Mesendoderm (in vitro differentiated cells): ENCODE data around the gene BET1L.

ENCODE experiments used
- DNase-seq: peaks from one replicate; pipeline ENCODE4 v3.0.0; 2013
- H2AK5ac ChIP-seq: 2 replicates; pipeline ENCODE4 v1.6.1; 2013; ENCODE audit warnings: low read length, inconsistent platforms
- H2BK120ac ChIP-seq: 2 replicates; pipeline ENCODE4 v1.6.1; 2013; ENCODE audit warnings: low read depth, mild to moderate bottlenecking, low read length, moderate library complexity, mixed read lengths
- H2BK15ac ChIP-seq: replicated peaks from 2 replicates; pipeline ENCODE4 v1.6.1; 2013; ENCODE audit warnings: low read depth, mild to moderate bottlenecking, moderate library complexity
- H2BK5ac ChIP-seq: 2 replicates; pipeline ENCODE4 v1.6.1; 2013; ENCODE audit warnings: low read length, inconsistent platforms
- H3K18ac ChIP-seq: 2 replicates; pipeline ENCODE4 v1.6.1; 2013; ENCODE audit warnings: mild to moderate bottlenecking, low read length, mixed read lengths
- H3K23ac ChIP-seq: one replicate; pipeline ENCODE4 v1.6.1; 2013; ENCODE audit warnings: low read length
- H3K27ac ChIP-seq: 2 replicates; pipeline ENCODE4 v1.5.1; 2013; ENCODE audit warnings: low read depth, mild to moderate bottlenecking, inconsistent platforms, low read length, moderate library complexity
- H3K27me3 ChIP-seq: 2 replicates; pipeline ENCODE4 v1.6.1; 2013; ENCODE audit warnings: low read length, control low read depth, mild to moderate bottlenecking, inconsistent platforms; ENCODE audit not compliant: insufficient read depth, poor library complexity
- H3K36me3 ChIP-seq: 2 replicates; pipeline ENCODE4 v1.6.1; 2013; ENCODE audit warnings: low read length, inconsistent platforms; ENCODE audit not compliant: control insufficient read depth, insufficient read depth
- H3K4ac ChIP-seq: one replicate; pipeline ENCODE4 v1.6.1; 2013; ENCODE audit warnings: low read depth, mild to moderate bottlenecking, low read length, moderate library complexity
- H3K4me1 ChIP-seq: 2 replicates; pipeline ENCODE4 v1.6.1; 2013; ENCODE audit warnings: low read depth, low read length, inconsistent platforms; ENCODE audit not compliant: control insufficient read depth
- H3K4me2 ChIP-seq: 2 replicates; pipeline ENCODE4 v1.6.1; 2013; ENCODE audit warnings: low read length
- H3K4me3 ChIP-seq: 2 replicates; pipeline ENCODE4 v1.5.1; 2013; ENCODE audit warnings: mild to moderate bottlenecking, low read length
- H3K56ac ChIP-seq: one replicate; pipeline ENCODE4 v1.6.1; 2013; ENCODE audit warnings: low read length
- H3K79me1 ChIP-seq: 2 replicates; pipeline ENCODE4 v1.6.1; 2013; ENCODE audit warnings: low read length, inconsistent platforms
- H3K79me2 ChIP-seq: 2 replicates; pipeline ENCODE4 v1.6.1; 2013; ENCODE audit warnings: mild to moderate bottlenecking, low read length; ENCODE audit not compliant: control insufficient read depth, insufficient read depth
- H3K9ac ChIP-seq: 2 replicates; pipeline ENCODE4 v1.6.1; 2013; ENCODE audit warnings: low read length, inconsistent platforms
- H4K5ac ChIP-seq: one replicate; pipeline ENCODE4 v1.6.1; 2013; ENCODE audit warnings: low read length
- H4K8ac ChIP-seq: one replicate; pipeline ENCODE4 v1.6.1; 2013; ENCODE audit warnings: low read depth, mild to moderate bottlenecking, control low read depth, low read length, moderate library complexity
- WGBS: extraction: QIAGEN DNeasy Blood & Tissue Kit; methylation state at CpG from one replicate; pipeline ENCODE4 v1.1.7; 2013; ENCODE audit warnings: low lambda C conversion rate, missing lambda C conversion rate; ENCODE audit not compliant: insufficient coverage; ENCODE audit errors: extremely low coverage; 5-methylcytosine and 5-hydroxymethylcytosine counted together

The BET1L gene

GRCh38 chr11:211295-211694, 4.1 kb upstream of the BET1L start:
- no peak for DNase-seq
- H2BK15ac ChIP-seq, result no peak overlapping the region
- H3K79me2 ChIP-seq, result peaks cover 29% of the 10 kb centered on the region
- H3K27me3 ChIP-seq, result no peaks in the 10 kb centered on the region
- H3K4me2 ChIP-seq, result no peak overlapping the region
- peaks cover 10% of the 10 kb centered on the region for H3K4me1 ChIP-seq
- H3K36me3 ChIP-seq, result peaks cover 25% of the 10 kb centered on the region
- H3K9ac ChIP-seq, result no peak overlapping the region
- no peak overlapping the region for H2BK120ac ChIP-seq
- H4K5ac ChIP-seq, result no peak overlapping the region
- H3K23ac ChIP-seq, result no peak overlapping the region
- H2BK5ac ChIP-seq, result no peak overlapping the region
- no peak overlapping the region for H3K56ac ChIP-seq
- H3K18ac ChIP-seq, result no peak overlapping the region
- no peak overlapping the region for H3K4me3 ChIP-seq
- no peak overlapping the region for H4K8ac ChIP-seq
- no peak overlapping the region for H3K27ac ChIP-seq
- no CpG with 5 or more reads among the region's 5 CpGs for WGBS
- H2AK5ac ChIP-seq, result no peak overlapping the region
- H3K4ac ChIP-seq, result no peak overlapping the region
- H3K79me1 ChIP-seq, result peaks cover 36% of the 10 kb centered on the region

GRCh38 chr11:210803-211180, 3.6 kb upstream of the BET1L start:
- Histone ChIP-seq H3K4me1 (peaks cover 12% of the 10 kb centered on the region), H3K36me3 (peaks cover 25% of the 10 kb centered on the region), H2BK15ac (no peak overlapping the region), H3K27me3 (no peaks in the 10 kb centered on the region), H4K8ac (no peak overlapping the region), H2AK5ac (no peak overlapping the region), H4K5ac (no peak overlapping the region), H3K4me3 (no peak overlapping the region), H3K18ac (no peak overlapping the region), H3K79me2 (peaks cover 34% of the 10 kb centered on the region), H3K27ac (peak overlapping the region; percentile 34), H3K23ac (no peak overlapping the region), H2BK120ac (no peak overlapping the region), H3K56ac (peak overlapping the region; percentile 31), H3K9ac (peak overlapping the region; percentile 1), H2BK5ac (no peak overlapping the region), H3K79me1 (peaks cover 41% of the 10 kb centered on the region), H3K4ac (no peak overlapping the region), H3K4me2 (no peak overlapping the region)
- no CpG with 5 or more reads among the region's 5 CpGs for whole genome bisulfite sequencing
- no peak for DNase-seq

- Histone ChIP-seq H3K4me2 (peak overlapping the region; percentile 26), H3K27me3 (no peaks in the 10 kb centered on the region), H3K9ac (peak overlapping the region; percentile 100), H2BK5ac (no peak overlapping the region), H3K18ac (no peak overlapping the region), H2BK120ac (no peak overlapping the region), H3K4me3 (no peak overlapping the region), H3K23ac (no peak overlapping the region), H3K56ac (peak overlapping the region; percentile 99), H3K79me2 (peaks cover 39% of the 10 kb centered on the region), H2BK15ac (no peak overlapping the region), H3K27ac (peak overlapping the region; percentile 46), H3K4ac (no peak overlapping the region), H3K4me1 (peaks cover 12% of the 10 kb centered on the region), H4K8ac (no peak overlapping the region), H3K36me3 (peaks cover 23% of the 10 kb centered on the region), H2AK5ac (no peak overlapping the region), H3K79me1 (peaks cover 46% of the 10 kb centered on the region), H4K5ac (no peak overlapping the region)
- DNase-seq, result peak; percentile 94
- no CpG with 5 or more reads among the region's 9 CpGs for WGBS
These were observed 3.1 kb upstream of the BET1L start for GRCh38 chr11:210122-210802.

GRCh38 chr11:209275-210121, 2.3 kb upstream of the BET1L start:
- Histone ChIP-seq H3K36me3 (peaks cover 21% of the 10 kb centered on the region), H3K4me2 (peak overlapping the region; percentile 97)

GRCh38 chr11:208917-209260, 1.7 kb upstream of the BET1L start:
- H3K27ac ChIP-seq, result peak overlapping the region; percentile 40
- H3K36me3 ChIP-seq, result peaks cover 18% of the 10 kb centered on the region
- H4K5ac ChIP-seq, result no peak overlapping the region

More at GRCh38 chr11:209275-210121, 2.3 kb upstream of the BET1L start:
- Histone ChIP-seq H3K79me2 (peaks cover 39% of the 10 kb centered on the region), H2BK15ac (no peak overlapping the region), H3K9ac (peak overlapping the region; percentile 100), H3K27me3 (no peaks in the 10 kb centered on the region), H3K4me1 (peaks cover 12% of the 10 kb centered on the region), H2BK5ac (no peak overlapping the region), H3K56ac (peak overlapping the region; percentile 99), H2AK5ac (peak overlapping the region; percentile 78), H3K18ac (no peak overlapping the region), H3K23ac (no peak overlapping the region), H4K5ac (no peak overlapping the region), H3K4me3 (peak overlapping the region; percentile 77), H3K4ac (peak overlapping the region; percentile 49), H2BK120ac (no peak overlapping the region), H4K8ac (no peak overlapping the region), H3K79me1 (peaks cover 51% of the 10 kb centered on the region), H3K27ac (peak overlapping the region; percentile 46)
- no CpG with 5 or more reads among the region's 29 CpGs for WGBS
- DNase-seq, result peak; percentile 29

More at GRCh38 chr11:208917-209260, 1.7 kb upstream of the BET1L start:
- Histone ChIP-seq H3K18ac (peak overlapping the region; percentile 31), H3K9ac (peak overlapping the region; percentile 100), H3K27me3 (no peaks in the 10 kb centered on the region), H3K4me1 (peaks cover 12% of the 10 kb centered on the region), H3K4ac (peak overlapping the region; percentile 49), H3K4me3 (peak overlapping the region; percentile 77), H4K8ac (no peak overlapping the region), H3K79me1 (peaks cover 54% of the 10 kb centered on the region), H3K56ac (peak overlapping the region; percentile 99), H2BK15ac (no peak overlapping the region), H3K23ac (no peak overlapping the region), H3K79me2 (peaks cover 39% of the 10 kb centered on the region), H3K4me2 (peak overlapping the region; percentile 97), H2BK5ac (no peak overlapping the region), H2BK120ac (peak overlapping the region; percentile 7), H2AK5ac (peak overlapping the region; percentile 78)
- DNase-seq, result no peak
- no CpG with 5 or more reads among the region's 26 CpGs for WGBS
